ENCODE measurements around the gene DAB2IP. TPM values are rescaled to one million over a fixed set of nuclear protein-coding genes. Genes with fewer than 3 reads are reported as not detected.

Gene DAB2IP
- total RNA-seq, 1 experiment from 2014 or later = 17.0 TPM

- TF ChIP-seq CTCF (IDR thresholded peaks at IDR 0.05; ENCODE audit: unreplicated experiment) = no peak
- CTCF ChIA-PET = interaction anchor here (0.6 to 0.7 kb wide), 3 partner anchors 18 to 204 kb away, joined by 3 to 4 read pairs (median 3); no protein-coding TSS in a partner anchor
- BruUV-seq (replicated peaks) = no TSS peak
- Mint-ChIP-seq H3K27me3 (ENCODE audit: insufficient read depth, unreplicated experiment) (no peaks in the 10 kb centered on the region), H3K27ac (ENCODE audit: low read depth, unreplicated experiment) (no peak overlapping the region), H3K4me3 (ENCODE audit: unreplicated experiment) (no peak overlapping the region), H3K9me3 (ENCODE audit: unreplicated experiment) (no peaks in the 10 kb centered on the region), H3K4me1 (ENCODE audit: insufficient read depth, unreplicated experiment) (no peaks in the 10 kb centered on the region), H3K36me3 (ENCODE audit: insufficient read depth, unreplicated experiment) (no peaks in the 10 kb centered on the region)
- POLR2A ChIA-PET = no interaction called here
- intact Hi-C loops (cut with micrococcal nuclease) = no loop called here
- no peak for DNase-seq (ENCODE audit: unreplicated experiment)
These were observed 173.7 kb downstream of the DAB2IP start for GRCh38 chr9:121825031-121825691.

- Mint-ChIP-seq H3K9me3 (ENCODE audit: unreplicated experiment) (no peaks in the 10 kb centered on the region), H3K36me3 (ENCODE audit: insufficient read depth, unreplicated experiment) (peaks cover 6% of the 10 kb centered on the region), H3K27ac (ENCODE audit: low read depth, unreplicated experiment) (no peak overlapping the region), H3K4me1 (ENCODE audit: insufficient read depth, unreplicated experiment) (no peaks in the 10 kb centered on the region), H3K27me3 (ENCODE audit: insufficient read depth, unreplicated experiment) (no peaks in the 10 kb centered on the region), H3K4me3 (ENCODE audit: unreplicated experiment) (no peak overlapping the region)
- intact Hi-C loops (cut with micrococcal nuclease) = no loop called here
- TF ChIP-seq CTCF (IDR thresholded peaks at IDR 0.05; ENCODE audit: unreplicated experiment) = no peak
- ChIA-PET POLR2A (no interaction called here), CTCF (interaction anchor here (0.6 kb wide), 1 partner anchor 983 kb away, joined by 3 read pairs; no protein-coding TSS in a partner anchor)
- no peak for DNase-seq (ENCODE audit: unreplicated experiment)
- BruUV-seq (replicated peaks) = no TSS peak
These were observed 175.3 kb downstream of the DAB2IP start for GRCh38 chr9:121826711-121827110.

- no peak overlapping the region for H3K4me3 Mint-ChIP-seq (ENCODE audit: unreplicated experiment)
- CTCF ChIA-PET = interaction anchor here (0.6 kb wide), 1 partner anchor 983 kb away, joined by 3 read pairs; no protein-coding TSS in a partner anchor
- POLR2A ChIA-PET = no interaction called here
- no peak for DNase-seq (ENCODE audit: unreplicated experiment)
- H3K27ac Mint-ChIP-seq (ENCODE audit: low read depth, unreplicated experiment) = no peak overlapping the region
- H3K9me3 Mint-ChIP-seq (ENCODE audit: unreplicated experiment) = no peaks in the 10 kb centered on the region
- intact Hi-C loops (cut with micrococcal nuclease) = no loop called here
- H3K36me3 Mint-ChIP-seq (ENCODE audit: insufficient read depth, unreplicated experiment) = peaks cover 6% of the 10 kb centered on the region
- no peaks in the 10 kb centered on the region for H3K4me1 Mint-ChIP-seq (ENCODE audit: insufficient read depth, unreplicated experiment)
- no peaks in the 10 kb centered on the region for H3K27me3 Mint-ChIP-seq (ENCODE audit: insufficient read depth, unreplicated experiment)
- no peak for TF ChIP-seq CTCF (IDR thresholded peaks at IDR 0.05; ENCODE audit: unreplicated experiment)
- no TSS peak for BruUV-seq (replicated peaks)
These were observed 176.0 kb downstream of the DAB2IP start for GRCh38 chr9:121827251-121827967.

GRCh38 chr9:121830441-121831140 lies 179.2 kb downstream of the DAB2IP start:
- no peaks in the 10 kb centered on the region for H3K27me3 Mint-ChIP-seq (ENCODE audit: insufficient read depth, unreplicated experiment)
- peaks cover 6% of the 10 kb centered on the region for H3K36me3 Mint-ChIP-seq (ENCODE audit: insufficient read depth, unreplicated experiment)
- no peak overlapping the region for H3K27ac Mint-ChIP-seq (ENCODE audit: low read depth, unreplicated experiment)
- no peaks in the 10 kb centered on the region for H3K9me3 Mint-ChIP-seq (ENCODE audit: unreplicated experiment)
- no peak for DNase-seq (ENCODE audit: unreplicated experiment)
- intact Hi-C loops (cut with micrococcal nuclease) = no loop called here
- no peak for TF ChIP-seq CTCF (IDR thresholded peaks at IDR 0.05; ENCODE audit: unreplicated experiment)
- no TSS peak for BruUV-seq (replicated peaks)
- H3K4me1 Mint-ChIP-seq (ENCODE audit: insufficient read depth, unreplicated experiment) = no peaks in the 10 kb centered on the region
- H3K4me3 Mint-ChIP-seq (ENCODE audit: unreplicated experiment) = no peak overlapping the region
- CTCF ChIA-PET = interaction anchor here (1.1 kb wide), 1 partner anchor 104 kb away, joined by 3 read pairs; no protein-coding TSS in a partner anchor
- POLR2A ChIA-PET = interaction anchor here (0.7 kb wide), 1 partner anchor 13 kb away, joined by 3 read pairs; no protein-coding TSS in a partner anchor
